Measurements from ENCODE around the gene MFNG.

MFNG gene

GRCh38 chr22:37443977-37444376, 42.2 kb downstream of the MFNG start:
- no peak for DNase-seq

- no peak for DNase-seq
Observed at GRCh38 chr22:37443086-37443485, 43.1 kb downstream of the MFNG start.

- DNase-seq, result no peak
Observed at GRCh38 chr22:37442537-37442936, 43.6 kb downstream of the MFNG start.

- no peak for DNase-seq
Observed at GRCh38 chr22:37442135-37442534, 44.0 kb downstream of the MFNG start.

- DNase-seq, result no peak
Observed at GRCh38 chr22:37440875-37441274, 45.3 kb downstream of the MFNG start.

- no peak for DNase-seq
Observed at GRCh38 chr22:37439347-37439746, 46.8 kb downstream of the MFNG start.

- no peak for DNase-seq
Observed at GRCh38 chr22:37435970-37436603, 50.1 kb downstream of the MFNG start.

GRCh38 chr22:37433786-37434185, 52.4 kb downstream of the MFNG start:
- DNase-seq, result no peak

GRCh38 chr22:37432708-37433054, 53.5 kb downstream of the MFNG start:
- no peak for DNase-seq

- no peak for DNase-seq
Observed at GRCh38 chr22:37431801-37432707, 54.1 kb downstream of the MFNG start.

- no peak for DNase-seq
Observed at GRCh38 chr22:37431366-37431765, 54.8 kb downstream of the MFNG start.

GRCh38 chr22:37430941-37431340, 55.2 kb downstream of the MFNG start:
- no peak for DNase-seq

GRCh38 chr22:37428649-37429586, 57.3 kb downstream of the MFNG start:
- DNase-seq, result peak; percentile 64

GRCh38 chr22:37427711-37428635, 58.2 kb downstream of the MFNG start:
- DNase-seq, result no peak

- DNase-seq, result no peak
Observed at GRCh38 chr22:37427135-37427710, 59.0 kb downstream of the MFNG start, which contains the start of gene ELFN2. Gene ELFN2, minus strand, starts transcription at chr22:37427479. Its CDS starts 51,945 bp downstream, at chr22:37375534.

GRCh38 chr22:37426706-37427134, 59.5 kb downstream of the MFNG start:
- DNase-seq, result no peak

GRCh38 chr22:37425800-37426705, 60.1 kb downstream of the MFNG start:
- no peak for DNase-seq

GRCh38 chr22:37425369-37425768, 60.8 kb downstream of the MFNG start:
- no peak for DNase-seq

- DNase-seq, result no peak
Observed at GRCh38 chr22:37423283-37423682, 62.9 kb downstream of the MFNG start.

- DNase-seq, result no peak
Observed at GRCh38 chr22:37421468-37421877, 64.7 kb downstream of the MFNG start.
